Lower lobe of right lung (tissue), 2 donors: ENCODE measurements around the gene HDAC3. TPM values are rescaled to one million over a fixed set of nuclear protein-coding genes. Genes with fewer than 3 reads are reported as not detected.
A peak's percentile ranks its signal among the peaks of the same experiment; 100 is the strongest.

Experiments used
- ATAC-seq, 2 donors: fragments of 200-7000 bp; cut with Tn5 transposase; one replicate each; pipeline ENCODE4 v1.9.1; 2020 to 2022; ENCODE audit warnings: mild to moderate bottlenecking in 2 of 2, moderate library complexity in 2 of 2
- DNase-seq: peaks from one replicate; pipeline ENCODE4 v3.0.0-alpha.2; 2020
- H3K27ac ChIP-seq: fragments of 200-600 bp; one replicate; pipeline ENCODE4 v1.8.0; 2022
- H3K27me3 ChIP-seq: fragments of 200-600 bp; one replicate; pipeline ENCODE4 v1.8.0; 2022; ENCODE audit warnings: low read depth
- H3K36me3 ChIP-seq: fragments of 200-600 bp; one replicate; pipeline ENCODE4 v1.8.0; 2022; ENCODE audit warnings: mild to moderate bottlenecking
- H3K4me1 ChIP-seq: fragments of 200-600 bp; one replicate; pipeline ENCODE4 v1.8.0; 2022
- H3K4me3 ChIP-seq: fragments of 200-600 bp; one replicate; pipeline ENCODE4 v1.8.0; 2022; ENCODE audit warnings: mild to moderate bottlenecking
- H3K9me3 ChIP-seq: fragments of 200-600 bp; one replicate; pipeline ENCODE4 v1.8.0; 2022
- CTCF ChIP-seq: fragments of 200-600 bp; IDR thresholded peaks from one replicate; pipeline ENCODE4 v1.8.0; 2022; ENCODE audit warnings: antibody characterized with exemption, mild to moderate bottlenecking
- intact Hi-C: fragments of 100-400 bp; cut with DNase I; formaldehyde crosslinking; loops from one replicate; pipeline ENCODE4 v1.11.0; 2022
- total RNA-seq: library from RNA; stranded (reverse); fragmentation: NEBNext Ultra II Directional; extraction: Animal tissue kit (Norgen Biotek cat#: 25700); gene quantifications from one replicate; pipeline ENCODE4 v1.2.1, GENCODE V29; 2021
- donor health status: DM: no; HTN: yes; CAD: no; lungs with severe emphysema.

The HDAC3 gene
- total RNA-seq, 1 donor from 2014 or later = 45.8 TPM

- intact Hi-C loops = no loop called here
- no peak for TF ChIP-seq CTCF
Measured at GRCh38 chr5:141680751-141681201, 44.1 kb upstream of the HDAC3 start.

GRCh38 chr5:141680178-141680577 is 43.5 kb upstream of the HDAC3 start:
- Histone ChIP-seq H3K9me3 (no peaks in the 10 kb centered on the region), H3K36me3 (no peaks in the 10 kb centered on the region), H3K4me3 (peak overlapping the region; percentile 58), H3K27me3 (no peaks in the 10 kb centered on the region), H3K4me1 (peaks cover 38% of the 10 kb centered on the region), H3K27ac (peak overlapping the region; percentile 87)
- DNase-seq = no peak
- intact Hi-C loops = no loop called here
- TF ChIP-seq CTCF = no peak
- ATAC-seq = no peak

More at GRCh38 chr5:141680751-141681201, 44.1 kb upstream of the HDAC3 start:
- H3K9me3 ChIP-seq = no peaks in the 10 kb centered on the region
- peaks cover 38% of the 10 kb centered on the region for H3K4me1 ChIP-seq
- ATAC-seq (peak; percentile 8 to 21), DNase-seq (peak; percentile 67)
- no peaks in the 10 kb centered on the region for H3K36me3 ChIP-seq
- H3K4me3 ChIP-seq = peak overlapping the region; percentile 58
- peak overlapping the region; percentile 87 for H3K27ac ChIP-seq
- no peaks in the 10 kb centered on the region for H3K27me3 ChIP-seq

GRCh38 chr5:141677415-141677814 is 40.8 kb upstream of the HDAC3 start:
- intact Hi-C loops = no loop called here
- DNase-seq = no peak
- H3K27ac ChIP-seq = no peak overlapping the region

GRCh38 chr5:141675672-141676071 is 39.0 kb upstream of the HDAC3 start:
- peaks cover 20% of the 10 kb centered on the region for H3K36me3 ChIP-seq
- H3K4me1 ChIP-seq = peaks cover 7% of the 10 kb centered on the region
- ATAC-seq = no peak

More at GRCh38 chr5:141677415-141677814, 40.8 kb upstream of the HDAC3 start:
- no peak overlapping the region for H3K4me3 ChIP-seq
- ATAC-seq = no peak
- H3K27me3 ChIP-seq = no peaks in the 10 kb centered on the region
- TF ChIP-seq CTCF = peak; percentile 10
- H3K9me3 ChIP-seq = no peaks in the 10 kb centered on the region
- H3K4me1 ChIP-seq = peaks cover 19% of the 10 kb centered on the region
- H3K36me3 ChIP-seq = peaks cover 5% of the 10 kb centered on the region

GRCh38 chr5:141674747-141675146 is 38.1 kb upstream of the HDAC3 start:
- no peaks in the 10 kb centered on the region for H3K27me3 ChIP-seq
- TF ChIP-seq CTCF = no peak
- no peak overlapping the region for H3K27ac ChIP-seq
- H3K4me1 ChIP-seq = peaks cover 5% of the 10 kb centered on the region
- ATAC-seq (no peak), DNase-seq (no peak)
- no peaks in the 10 kb centered on the region for H3K9me3 ChIP-seq
- H3K4me3 ChIP-seq = no peak overlapping the region
- peaks cover 23% of the 10 kb centered on the region for H3K36me3 ChIP-seq
- intact Hi-C loops = no loop called here

More at GRCh38 chr5:141675672-141676071, 39.0 kb upstream of the HDAC3 start:
- Histone ChIP-seq H3K27ac (no peak overlapping the region), H3K9me3 (no peaks in the 10 kb centered on the region), H3K4me3 (no peak overlapping the region), H3K27me3 (no peaks in the 10 kb centered on the region)
- TF ChIP-seq CTCF = no peak
- intact Hi-C loops = no loop called here
- no peak for DNase-seq
